C4-2B (cell line): ENCODE measurements around the gene BMP5.

Experiments used
- H3K27ac ChIP-seq: fragments of 450-650 bp; 2 replicates; pipeline ENCODE4 v1.5.1; 2017
- CTCF ChIP-seq: fragments of 450-650 bp; conservative IDR thresholded peaks from 2 replicates; pipeline ENCODE4 v1.5.1; 2017; ENCODE audit warnings: mild to moderate bottlenecking
- ZFX ChIP-seq: fragments of 450-650 bp; IDR thresholded peaks from 2 replicates; pipeline ENCODE4 v1.6.1; 2017

Gene BMP5

GRCh38 chr6:55875400-55875799, at the start of gene BMP5:
BMP5 (minus strand) TSS chr6:55875590; CDS start chr6:55874865, 725 bp downstream.
- no peak for TF ChIP-seq CTCF
- TF ChIP-seq ZFX = no peak
- H3K27ac ChIP-seq = no peak within 1 kb of the TSS

GRCh38 chr6:55922406-55922805, 47.0 kb upstream of the BMP5 start:
- TF ChIP-seq ZFX (no peak), CTCF (no peak)
- no peak overlapping the region for H3K27ac ChIP-seq

GRCh38 chr6:55919716-55920308, 44.4 kb upstream of the BMP5 start:
- H3K27ac ChIP-seq = no peak overlapping the region
- TF ChIP-seq ZFX = no peak
- TF ChIP-seq CTCF = no peak

GRCh38 chr6:55918639-55919038, 43.2 kb upstream of the BMP5 start:
- H3K27ac ChIP-seq = no peak overlapping the region
- TF ChIP-seq ZFX = no peak
- no peak for TF ChIP-seq CTCF

- no peak for TF ChIP-seq CTCF
- no peak for TF ChIP-seq ZFX
- H3K27ac ChIP-seq = no peak overlapping the region
Measured at GRCh38 chr6:55917751-55918415, 42.5 kb upstream of the BMP5 start.

GRCh38 chr6:55916188-55916587, 40.8 kb upstream of the BMP5 start:
- H3K27ac ChIP-seq = no peak overlapping the region
- TF ChIP-seq ZFX = no peak
- no peak for TF ChIP-seq CTCF
